Endothelial cell of umbilical vein (primary cell): ENCODE measurements around the gene ANKRD27. TPM values are rescaled to one million over a fixed set of nuclear protein-coding genes. Genes with fewer than 3 reads are reported as not detected.

Experiments used
- BruUV-seq: library from RNA; stranded (reverse); fragments of 400-500 nt; replicated peaks from 2 replicates; lab custom pipeline; 2021; lab: Mats Ljungman, UMichigan
- CTCF ChIA-PET: fragments of 300-600, 350-600 bp; sonication (Branson Sonifier 250); formaldehyde crosslinking; loops from one replicate; lab custom pipeline; 2021; ENCODE audit warnings: antibody characterized with exemption, inconsistent platforms; lab: Charles Lee
- POLR2A ChIA-PET: fragments of 300-600, 350-600 bp; sonication (Branson Sonifier 250); formaldehyde crosslinking; loops from one replicate; lab custom pipeline; 2021; ENCODE audit warnings: antibody characterized with exemption, inconsistent platforms; lab: Charles Lee
- DNase-seq: peaks from one replicate; pipeline ENCODE4 v3.0.0-alpha.2; 2011; ENCODE audit warnings: low read depth, low spot score
- FAIRE-seq: peaks from 2 replicates; lab custom pipeline; 2011; peaks lifted over from hg19 to GRCh38; lab: Jason Lieb, UNC
- H2AFZ ChIP-seq: 2 replicates; pipeline ENCODE4 v1.6.0; 2012; ENCODE audit warnings: low read depth, low read length, control low read depth, inconsistent platforms
- H3K27ac ChIP-seq: 2 replicates; pipeline ENCODE4 v1.5.1; 2011; ENCODE audit warnings: low read depth, mild to moderate bottlenecking, control low read depth, low read length, moderate library complexity; ENCODE audit not compliant: insufficient read depth
- H3K27me3 ChIP-seq, 2 experiments: 2 replicates each; pipeline versions ENCODE4 v1.6.0 to v1.6.1; 2011; ENCODE audit warnings: low read length in 2 of 2, mixed read lengths in 1 of 2; ENCODE audit not compliant: control insufficient read depth in 2 of 2, insufficient read depth in 2 of 2
- H3K36me3 ChIP-seq, 2 experiments: 2 replicates in 1 of 2; 3 replicates in 1 of 2; pipeline ENCODE4 v1.5.1; 2011; ENCODE audit warnings: low read length in 2 of 2, mild to moderate bottlenecking in 1 of 2, moderate library complexity in 1 of 2; ENCODE audit not compliant: control insufficient read depth in 2 of 2, insufficient read depth in 2 of 2; ENCODE audit errors: extremely low read depth in 1 of 2
- H3K4me1 ChIP-seq: 3 replicates; pipeline ENCODE4 v1.5.1; 2011; ENCODE audit warnings: mild to moderate bottlenecking, low read length; ENCODE audit not compliant: control insufficient read depth, insufficient read depth; ENCODE audit errors: extremely low read depth
- H3K4me2 ChIP-seq: 2 replicates; pipeline ENCODE4 v1.6.1; 2011; ENCODE audit warnings: low read length, control low read depth, mixed read lengths; ENCODE audit not compliant: insufficient read depth
- H3K4me3 ChIP-seq, 3 experiments: fragments of 200-600 bp in 1 of 3; sonication (generic), shearing (Covaris generic) in 1 of 3; replicated peaks in 1 of 3; 2 replicates each; pipeline ENCODE4 v1.5.1; 2011 to 2016; ENCODE audit warnings: control low read depth in 3 of 3, low read length in 3 of 3, mild to moderate bottlenecking in 2 of 3, inconsistent platforms in 1 of 3, low read depth in 1 of 3, moderate library complexity in 1 of 3; ENCODE audit not compliant: insufficient read depth in 1 of 3
- H3K79me2 ChIP-seq: 2 replicates; pipeline ENCODE4 v1.6.0; 2012; ENCODE audit warnings: low read length, inconsistent platforms; ENCODE audit not compliant: control insufficient read depth, insufficient read depth
- H3K9ac ChIP-seq: replicated peaks from 2 replicates; pipeline ENCODE3; 2011; ENCODE audit warnings: low read length, control low read depth; ENCODE audit not compliant: insufficient read depth; ENCODE audit errors: extremely low read depth
- H3K9me1 ChIP-seq: replicated peaks from 3 replicates; pipeline ENCODE4 v1.6.0; 2011; ENCODE audit warnings: mild to moderate bottlenecking, low read length; ENCODE audit not compliant: control insufficient read depth, insufficient read depth; ENCODE audit errors: extremely low read depth
- H3K9me3 ChIP-seq: replicated peaks from 2 replicates; pipeline ENCODE4 v1.5.1; 2012; ENCODE audit warnings: low read length, inconsistent platforms; ENCODE audit not compliant: control insufficient read depth, insufficient read depth
- H4K20me1 ChIP-seq: replicated peaks from 2 replicates; pipeline ENCODE3; 2011; ENCODE audit warnings: mild to moderate bottlenecking, low read length; ENCODE audit not compliant: control insufficient read depth, insufficient read depth; ENCODE audit errors: extremely low read depth
- CTCF ChIP-seq, 2 donors: IDR thresholded peaks; 1 replicate in 1 of 2; 2 replicates in 1 of 2; pipeline ENCODE4 v1.5.1; 2011; ENCODE audit warnings: low read length in 2 of 2, mild to moderate bottlenecking in 2 of 2, moderate library complexity in 2 of 2, control low read depth in 1 of 2, inconsistent platforms in 1 of 2, low read depth in 1 of 2; ENCODE audit not compliant: insufficient read depth in 1 of 2; ENCODE audit errors: extremely low read depth in 1 of 2
- EZH2 ChIP-seq: IDR thresholded peaks from 2 replicates; pipeline ENCODE4 v1.6.1; 2012; ENCODE audit warnings: borderline replicate concordance, low read depth, mild to moderate bottlenecking, moderate library complexity, low read length, inconsistent platforms; ENCODE audit not compliant: severe bottlenecking
- GATA2 ChIP-seq: IDR thresholded peaks from 2 replicates; pipeline ENCODE4 v1.7.0; 2011; ENCODE audit warnings: low read depth, mild to moderate bottlenecking, moderate library complexity, mixed read lengths, low read length; ENCODE audit not compliant: insufficient read length, insufficient read depth
- JUN ChIP-seq: IDR thresholded peaks from 2 replicates; pipeline ENCODE4 v1.6.1; 2011; ENCODE audit warnings: borderline replicate concordance, low read depth; ENCODE audit not compliant: insufficient read length, insufficient read depth
- MYC ChIP-seq: IDR thresholded peaks from one replicate; pipeline ENCODE4 v1.6.1; 2011; ENCODE audit warnings: mild to moderate bottlenecking, low read depth, low read length
- POLR2AphosphoS5 ChIP-seq: IDR thresholded peaks from 2 replicates; pipeline ENCODE4 v1.6.1; 2012; ENCODE audit warnings: low read depth, mild to moderate bottlenecking, control low read depth, low read length, moderate library complexity; ENCODE audit not compliant: insufficient read depth
- dilution Hi-C: fragments of 300-500 bp; cut with MboI; formaldehyde crosslinking; loops from one replicate; pipeline ENCODE4 v1.15.0; 2019; ENCODE audit warnings: low sequenced_read_pairs; ENCODE audit not compliant: extremely low pct_ligation_motif_present
- intact Hi-C: fragments of 100-400 bp; cut with micrococcal nuclease; formaldehyde crosslinking; loops from one replicate; pipeline ENCODE4 v1.10.0; 2022
- polyA plus RNA-seq, 4 experiments: library from polyadenylated mRNA; depleted of rRNA in 3 of 4; stranded (reverse) in 3 of 4; unstranded in 1 of 4; fragments of >200 nt; gene quantifications; 2 replicates each; pipeline versions ENCODE4 v1.2.1 to v1.2.3, GENCODE V29; 2011 to 2012; ENCODE audit warnings: missing spikeins in 1 of 4
- total RNA-seq: library from RNA; stranded (reverse); gene quantifications from 2 replicates; pipeline ENCODE4 v1.2.3, GENCODE V29; 2021
- TF ChIP-seq, protein P1 (sequence below): IDR thresholded peaks from 2 replicates; pipeline ENCODE4 v1.6.1; 2011; ENCODE audit not compliant: insufficient read depth, insufficient read length

The ANKRD27 gene
- total and polyA plus RNA-seq, 2 donors (not counting 3 experiments of a cell fraction or from before 2014, with no cell fraction given): 18.3 to 37.4 TPM

DNA sequence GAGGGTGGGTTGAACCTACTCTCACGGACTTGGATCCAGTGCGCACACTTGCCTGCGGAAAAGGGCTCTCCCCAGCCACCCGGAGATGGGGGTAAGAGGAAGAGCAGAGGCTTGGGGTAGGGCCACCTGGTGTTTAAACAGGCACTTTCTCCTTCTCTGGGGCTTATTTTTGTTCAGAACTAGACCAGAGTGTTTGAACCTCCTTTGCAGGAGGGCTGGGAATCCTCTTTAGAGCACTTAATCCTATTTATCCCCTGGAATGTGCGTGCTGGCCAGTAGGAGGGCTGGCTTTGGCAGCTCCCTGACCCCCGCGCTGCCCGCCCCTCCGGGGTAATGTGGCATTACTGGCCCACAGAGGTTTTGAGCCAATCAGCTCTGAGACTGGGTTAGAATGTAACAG is 2.7 kb upstream of the ANKRD27 start:
- no TSS peak for BruUV-seq

DNA sequence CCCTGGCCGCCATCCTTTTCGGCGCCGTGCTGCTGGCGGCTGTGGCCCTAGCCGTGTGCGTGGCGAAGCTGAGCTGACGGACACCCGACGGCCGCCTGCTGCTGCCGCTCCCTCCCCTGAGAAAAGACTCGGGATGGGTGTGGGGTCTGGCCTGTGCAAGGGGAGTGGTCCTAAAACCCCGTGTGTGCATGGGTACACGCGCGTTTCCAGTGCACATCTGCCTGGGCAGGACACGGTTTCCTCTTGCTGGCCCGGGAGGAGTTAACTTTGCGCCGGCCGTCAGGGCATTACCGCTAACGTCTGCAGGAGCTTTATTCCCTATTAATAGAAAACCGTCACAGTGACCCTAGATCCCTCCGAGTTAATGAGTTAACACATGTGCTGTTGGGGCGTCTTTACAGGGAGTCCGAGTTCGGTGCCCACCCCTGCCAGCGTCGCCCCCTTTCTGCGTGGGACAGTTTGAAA is 1.9 kb upstream of the ANKRD27 start:
- intact Hi-C loops (loop anchor here (5.0 kb wide), 2 partner anchors 295 to 1495 kb away; partner anchors contain the start of genes CEP89, FAAP24 and LSM14A), dilution Hi-C loops (no loop called here)
- H3K27me3 ChIP-seq: peaks cover 16 to 25% of the 10 kb centered on the region in 2 experiments
- ChIA-PET CTCF (no interaction called here), POLR2A (no interaction called here)
- DNase-seq (no peak), FAIRE-seq (no peak)
- H3K27ac ChIP-seq: no peak overlapping the region
- H3K9me3 ChIP-seq: no peaks in the 10 kb centered on the region
- no peaks in the 10 kb centered on the region for H3K9me1 ChIP-seq
- peaks cover 27% of the 10 kb centered on the region for H3K79me2 ChIP-seq
- H4K20me1 ChIP-seq: no peaks in the 10 kb centered on the region
- H3K36me3 ChIP-seq: no peaks in the 10 kb centered on the region
- peaks cover 9% of the 10 kb centered on the region for H3K4me1 ChIP-seq
- BruUV-seq: no TSS peak
- TF ChIP-seq CTCF (IDR thresholded peaks at IDR 0.05; ENCODE audit: extremely low read depth in 1 of 2, insufficient read depth in 1 of 2, low read depth in 1 of 2, low read length in 2 of 2): no peak
- TF ChIP-seq, protein P1, sequence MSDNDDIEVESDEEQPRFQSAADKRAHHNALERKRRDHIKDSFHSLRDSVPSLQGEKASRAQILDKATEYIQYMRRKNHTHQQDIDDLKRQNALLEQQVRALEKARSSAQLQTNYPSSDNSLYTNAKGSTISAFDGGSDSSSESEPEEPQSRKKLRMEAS: no peak
- no peak for TF ChIP-seq GATA2
- TF ChIP-seq EZH2: peak; percentile 52
- TF ChIP-seq MYC: no peak
- H3K9ac ChIP-seq: no peak overlapping the region
- no peak overlapping the region for H3K4me3 ChIP-seq
- H2AFZ ChIP-seq: peak overlapping the region; percentile 93
- no peak overlapping the region for H3K4me2 ChIP-seq

More for the DNA sequence above, 2.7 kb upstream of the ANKRD27 start:
- Histone ChIP-seq H3K4me1 (peaks cover 9% of the 10 kb centered on the region), H3K9ac (no peak overlapping the region), H3K4me2 (no peak overlapping the region), H3K79me2 (peaks cover 21% of the 10 kb centered on the region), H3K9me1 (no peaks in the 10 kb centered on the region), H3K9me3 (no peaks in the 10 kb centered on the region), H3K4me3 (no peak overlapping the region), H3K27ac (no peak overlapping the region), H3K27me3 (peaks cover 16 to 26% of the 10 kb centered on the region in 2 experiments), H4K20me1 (no peaks in the 10 kb centered on the region), H2AFZ (no peak overlapping the region), H3K36me3 (no peaks in the 10 kb centered on the region)
- FAIRE-seq (no peak), DNase-seq (no peak)
- dilution Hi-C loops: no loop called here
- CTCF ChIA-PET: interaction anchor here (1.4 kb wide), 1 partner anchor 14 kb away, joined by 3 read pairs; the partner anchor contains the start of gene NUDT19
- POLR2A ChIA-PET: no interaction called here
- no peak for TF ChIP-seq POLR2AphosphoS5
- TF ChIP-seq EZH2: no peak
- TF ChIP-seq, protein P1: no peak
- TF ChIP-seq JUN: no peak
- no peak for TF ChIP-seq GATA2
- intact Hi-C loops: loop anchor here (5.0 kb wide), 2 partner anchors 295 to 1495 kb away; partner anchors contain the start of genes CEP89, FAAP24 and LSM14A
